GM18508 (cell line): ENCODE results near the gene CST2.
"Not testable (repeated sequence)": the region's sequence is repeated elsewhere in the genome, so short reads cannot be mapped to it uniquely, and the experiment has no call there.

Experiments
- ATAC-seq: cut with Tn5 transposase; IDR thresholded peaks from one replicate; pipeline ENCODE4 v1.9.1; 2021; ENCODE audit warnings: moderate number of reproducible peaks; ENCODE audit not compliant: insufficient read depth, unreplicated experiment

CST2 gene, protein sequence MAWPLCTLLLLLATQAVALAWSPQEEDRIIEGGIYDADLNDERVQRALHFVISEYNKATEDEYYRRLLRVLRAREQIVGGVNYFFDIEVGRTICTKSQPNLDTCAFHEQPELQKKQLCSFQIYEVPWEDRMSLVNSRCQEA

DNA sequence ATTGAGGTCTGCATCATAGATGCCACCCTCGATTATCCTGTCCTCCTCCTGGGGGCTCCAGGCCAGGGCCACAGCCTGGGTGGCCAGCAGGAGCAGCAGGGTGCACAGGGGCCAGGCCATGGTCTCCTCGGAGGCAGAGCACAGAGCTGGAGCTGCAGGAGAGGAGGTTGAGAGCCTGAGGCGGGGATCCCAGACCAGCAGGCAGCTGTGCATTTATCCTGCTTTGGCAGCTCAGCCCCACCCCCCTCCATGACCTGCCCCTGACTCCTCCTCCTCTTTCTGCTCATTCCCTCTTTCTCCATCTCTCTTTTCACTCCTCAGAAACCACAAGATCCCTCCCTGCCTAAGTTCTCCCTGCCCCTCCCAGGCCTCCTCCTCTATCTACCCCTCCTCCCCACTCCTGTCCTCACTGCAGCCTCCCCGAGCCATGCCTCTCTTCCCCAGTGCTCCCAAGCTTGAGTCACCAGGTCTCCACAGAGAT lies at the start of gene CST2:
CST2 (minus strand) TSS at position 189 of the 481 bp plus-strand sequence; CDS start at position 120, 69 bp downstream.
- no peak for ATAC-seq

- no peak for ATAC-seq
These were observed 49.2 kb upstream of the CST2 start for GRCh38 chr20:23875606-23876237.

DNA sequence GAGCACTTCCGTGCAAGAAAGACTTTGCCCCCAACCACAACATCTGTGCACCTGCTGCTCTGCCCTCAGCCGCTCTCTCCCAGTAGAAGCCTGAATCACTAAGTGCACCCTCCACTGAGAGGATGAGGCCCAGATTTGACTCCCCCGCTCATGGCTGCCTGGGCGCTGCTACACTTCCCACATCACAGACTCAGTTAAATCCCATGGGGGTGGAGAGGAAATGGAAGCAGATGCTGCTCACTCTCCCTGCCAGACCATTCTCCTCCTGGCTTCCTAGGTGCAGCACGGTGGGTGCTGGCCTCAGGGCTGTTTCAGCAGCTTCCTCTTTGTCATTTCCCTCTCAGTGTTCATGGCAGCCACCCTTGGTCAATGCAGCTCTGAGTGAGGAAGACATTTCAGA lies 48.2 kb upstream of the CST2 start:
- ATAC-seq, result no peak

- ATAC-seq, result no peak
These were observed 47.0 kb upstream of the CST2 start for GRCh38 chr20:23873370-23874015.

- ATAC-seq, result no peak
These were observed 45.5 kb upstream of the CST2 start for GRCh38 chr20:23872065-23872464.

GRCh38 chr20:23870461-23870860 lies 43.9 kb upstream of the CST2 start:
- no peak for ATAC-seq

GRCh38 chr20:23869520-23869919 lies 43.0 kb upstream of the CST2 start:
- no peak for ATAC-seq

GRCh38 chr20:23868321-23868720 lies 41.8 kb upstream of the CST2 start:
- ATAC-seq, result no peak

GRCh38 chr20:23867152-23867776 lies 40.7 kb upstream of the CST2 start:
- no peak for ATAC-seq

DNA sequence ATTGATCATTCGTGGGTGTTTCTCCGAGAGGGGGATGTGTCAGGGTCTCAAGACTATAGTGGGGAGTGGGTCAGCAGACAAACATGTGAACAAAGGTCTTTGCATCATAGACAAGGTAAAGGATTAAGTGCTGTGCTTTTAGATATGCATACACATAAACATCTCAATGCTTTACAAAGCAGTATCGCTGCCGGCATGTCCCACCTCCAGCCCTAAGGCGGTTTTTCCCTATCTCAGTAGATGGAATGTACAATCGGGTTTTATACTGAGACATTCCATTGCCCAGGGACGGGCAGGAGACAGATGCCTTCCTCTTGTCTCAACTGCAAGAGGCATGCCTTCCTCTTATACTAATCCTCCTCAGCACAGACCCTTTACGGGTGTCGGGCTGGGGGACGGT lies 34.2 kb upstream of the CST2 start:
- ATAC-seq, result not testable (repeated sequence)

DNA sequence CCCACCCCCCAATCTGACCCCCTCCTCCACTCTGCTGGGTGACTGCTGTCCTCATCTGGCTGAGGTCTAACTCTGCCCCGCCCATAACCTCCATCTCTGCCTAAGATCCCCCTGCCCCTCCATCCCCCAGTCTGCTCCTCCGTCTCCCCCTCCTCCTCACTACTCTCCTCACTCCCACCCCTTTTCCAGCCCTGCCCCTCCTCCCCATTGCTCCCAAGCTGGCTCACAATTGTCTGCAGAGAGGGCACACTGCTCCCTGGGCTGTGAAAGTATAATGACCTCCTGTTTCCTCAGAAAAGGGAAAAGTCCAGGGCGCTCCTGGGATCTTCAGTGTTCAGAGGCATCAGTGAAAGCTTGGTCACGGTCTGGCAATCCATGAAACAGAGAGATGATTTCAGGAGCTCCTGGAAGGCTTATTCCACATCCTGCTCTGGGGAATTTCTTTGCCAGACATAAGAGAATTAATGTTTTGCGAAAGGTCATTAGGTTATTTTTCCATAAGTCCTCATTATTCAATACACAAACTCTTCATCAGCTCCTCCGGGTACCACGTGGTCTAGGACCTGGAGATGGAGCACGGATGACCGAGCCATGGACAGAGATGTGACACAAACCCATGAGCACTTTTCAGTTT lies 31.6 kb upstream of the CST2 start:
- ATAC-seq, result no peak

- ATAC-seq, result no peak
These were observed 30.2 kb upstream of the CST2 start for GRCh38 chr20:23856736-23857135.

GRCh38 chr20:23856226-23856625 lies 29.7 kb upstream of the CST2 start:
- ATAC-seq, result no peak

GRCh38 chr20:23841693-23842092 lies 15.2 kb upstream of the CST2 start:
- ATAC-seq, result no peak

DNA sequence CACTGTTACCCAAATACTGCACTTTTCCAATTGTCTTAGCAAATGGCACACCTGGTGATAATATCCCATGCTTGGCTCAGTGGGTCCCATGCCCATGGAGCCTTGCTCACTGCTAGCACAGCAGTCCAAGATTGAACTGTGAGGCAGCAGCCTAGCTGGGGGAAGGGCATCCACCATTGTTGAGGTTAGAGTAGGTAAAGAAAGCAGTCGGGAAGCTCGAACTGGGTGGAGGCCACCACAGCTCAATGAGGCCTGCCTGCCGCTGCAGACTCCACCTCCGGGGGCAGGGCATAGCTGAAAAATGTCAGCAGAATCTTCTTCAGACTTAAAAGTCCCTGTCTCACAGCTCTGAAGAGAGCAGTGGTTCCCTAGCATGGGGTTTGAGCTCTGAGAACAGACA lies 9.2 kb upstream of the CST2 start:
- no peak for ATAC-seq

GRCh38 chr20:23832775-23833513 lies 6.4 kb upstream of the CST2 start:
- no peak for ATAC-seq

GRCh38 chr20:23831961-23832360 lies 5.4 kb upstream of the CST2 start:
- not testable (repeated sequence) for ATAC-seq

- no peak for ATAC-seq
These were observed 2.8 kb downstream of the CST2 start for GRCh38 chr20:23823621-23824324.

DNA sequence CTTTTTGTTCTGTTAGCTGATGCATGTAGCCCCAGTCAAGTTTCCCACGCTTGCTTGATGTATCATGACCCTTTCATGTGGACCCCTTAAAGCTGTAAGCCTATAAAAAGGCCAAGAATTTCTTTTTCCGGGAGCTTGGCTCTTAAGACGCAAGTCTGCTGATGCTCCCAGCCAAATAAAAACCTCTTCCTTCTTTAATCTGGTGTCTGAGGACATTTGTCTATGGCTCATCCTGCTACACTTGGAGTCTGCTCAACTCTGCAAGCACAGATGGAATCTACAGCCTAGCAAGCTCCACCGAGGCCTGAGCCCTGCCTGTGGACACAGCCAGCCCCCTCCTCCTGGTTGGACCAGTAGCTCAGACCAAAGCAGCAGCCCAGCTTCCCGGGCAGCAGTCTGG lies 3.4 kb downstream of the CST2 start:
- ATAC-seq, result no peak

- no peak for ATAC-seq
These were observed 6.0 kb downstream of the CST2 start for GRCh38 chr20:23820493-23820892.
